HG03520 (cell line): ENCODE measurements around the gene MAPK11.

Experiments used
- ATAC-seq: cut with Tn5 transposase; IDR thresholded peaks from one replicate; pipeline ENCODE4 v1.9.1; 2021; ENCODE audit warnings: mild to moderate bottlenecking, moderate library complexity; ENCODE audit not compliant: unreplicated experiment

MAPK11 gene

DNA sequence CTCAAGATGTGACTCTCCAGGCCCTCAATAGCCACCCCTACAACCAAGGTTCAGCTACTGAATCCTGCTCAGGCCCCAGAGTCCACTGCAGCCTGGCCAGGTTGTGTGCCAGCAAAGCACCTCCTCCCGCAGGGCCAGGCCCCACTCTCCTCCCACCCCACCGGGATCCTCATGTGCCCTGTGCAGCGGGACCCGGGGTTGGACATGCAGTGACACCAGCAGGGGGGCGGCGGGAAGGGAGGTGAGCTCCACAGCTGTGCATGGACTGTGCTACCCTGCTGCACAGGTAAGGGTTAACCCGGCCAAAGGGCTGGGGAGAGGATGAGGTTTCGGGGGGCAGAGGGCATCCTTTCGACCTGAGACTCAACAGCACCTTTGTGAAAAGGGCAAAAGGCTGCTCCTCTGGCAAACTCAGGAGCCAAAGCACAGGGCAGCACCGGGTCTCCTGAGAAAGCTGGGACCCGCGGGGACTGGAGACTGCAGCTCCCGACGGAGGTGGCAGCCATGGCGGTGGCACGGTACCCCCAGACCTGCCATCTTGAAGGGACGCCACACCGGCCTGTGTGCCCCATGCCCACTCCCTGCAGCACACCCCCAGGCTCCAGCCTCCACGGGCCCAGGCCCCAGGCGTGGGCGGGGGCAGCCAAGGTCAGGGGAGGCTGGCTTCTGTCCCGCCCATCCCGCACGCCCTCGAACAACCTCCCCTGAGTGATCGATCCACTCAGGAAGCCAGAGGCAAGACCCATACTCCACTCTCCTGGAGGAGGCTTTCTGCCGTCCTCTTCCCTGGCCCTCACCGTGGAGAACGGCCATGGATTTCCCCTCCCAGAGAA is 26.7 kb upstream of the MAPK11 start:
- ATAC-seq = no peak

DNA sequence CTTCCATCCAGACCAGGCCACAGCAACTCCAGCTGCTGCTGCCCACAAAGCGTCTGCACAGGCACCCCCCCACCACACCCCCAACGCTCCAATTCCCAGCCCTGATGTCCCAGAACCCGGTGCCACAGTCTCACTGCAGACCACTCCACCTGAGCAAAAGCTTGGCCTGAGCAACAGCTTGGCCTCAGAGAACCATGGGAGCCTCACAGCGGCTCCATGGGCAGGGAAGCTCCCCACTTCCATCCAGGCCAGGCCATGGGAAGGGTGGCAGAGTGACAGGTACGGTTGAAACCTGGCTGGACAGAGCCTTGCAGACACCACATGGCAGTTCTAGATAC is 24.1 kb upstream of the MAPK11 start:
- ATAC-seq = no peak

DNA sequence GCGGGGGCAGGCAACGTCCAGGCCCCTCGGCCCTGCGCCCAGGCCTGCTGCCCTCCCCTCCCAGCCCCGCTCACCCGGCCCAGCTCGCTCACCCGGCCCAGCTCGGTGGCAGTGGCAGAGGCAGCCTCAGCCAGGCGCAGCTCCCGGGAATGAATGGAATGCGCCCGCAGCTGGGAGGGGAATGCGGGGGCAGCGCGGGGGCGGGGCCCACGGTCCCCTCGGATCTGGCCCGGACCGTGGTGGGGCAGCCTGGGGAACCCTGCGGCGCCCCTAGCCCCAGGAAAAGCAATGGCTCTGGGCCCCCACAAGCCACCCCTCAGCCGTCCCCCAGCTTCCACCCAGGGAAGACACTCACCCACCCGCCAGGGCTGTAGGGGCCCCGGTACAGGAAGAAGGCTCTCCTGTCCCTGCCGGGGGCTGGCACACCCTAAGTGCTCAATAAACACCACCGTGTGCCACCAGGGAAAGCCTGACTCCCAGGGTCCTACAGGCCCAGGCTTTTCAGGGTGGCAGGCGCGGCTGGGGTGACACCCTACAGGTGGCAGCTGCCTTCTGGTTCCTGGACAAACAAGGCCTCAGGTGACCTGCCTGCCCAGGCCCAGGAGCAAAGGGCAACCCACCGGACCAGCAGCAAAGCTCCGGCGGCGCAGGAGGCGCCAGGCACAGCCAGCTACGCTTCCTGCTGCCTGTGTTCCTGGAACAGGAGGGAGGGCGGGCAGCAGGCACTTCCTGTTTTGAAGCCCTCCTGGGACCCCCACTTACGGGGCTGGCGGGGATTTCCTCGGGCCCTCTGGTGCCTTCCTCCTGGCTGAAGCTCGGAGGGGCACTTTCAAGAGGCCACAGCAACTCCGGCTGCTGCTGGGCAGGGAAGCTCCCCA is 23.5 kb upstream of the MAPK11 start:
- ATAC-seq = no peak

DNA sequence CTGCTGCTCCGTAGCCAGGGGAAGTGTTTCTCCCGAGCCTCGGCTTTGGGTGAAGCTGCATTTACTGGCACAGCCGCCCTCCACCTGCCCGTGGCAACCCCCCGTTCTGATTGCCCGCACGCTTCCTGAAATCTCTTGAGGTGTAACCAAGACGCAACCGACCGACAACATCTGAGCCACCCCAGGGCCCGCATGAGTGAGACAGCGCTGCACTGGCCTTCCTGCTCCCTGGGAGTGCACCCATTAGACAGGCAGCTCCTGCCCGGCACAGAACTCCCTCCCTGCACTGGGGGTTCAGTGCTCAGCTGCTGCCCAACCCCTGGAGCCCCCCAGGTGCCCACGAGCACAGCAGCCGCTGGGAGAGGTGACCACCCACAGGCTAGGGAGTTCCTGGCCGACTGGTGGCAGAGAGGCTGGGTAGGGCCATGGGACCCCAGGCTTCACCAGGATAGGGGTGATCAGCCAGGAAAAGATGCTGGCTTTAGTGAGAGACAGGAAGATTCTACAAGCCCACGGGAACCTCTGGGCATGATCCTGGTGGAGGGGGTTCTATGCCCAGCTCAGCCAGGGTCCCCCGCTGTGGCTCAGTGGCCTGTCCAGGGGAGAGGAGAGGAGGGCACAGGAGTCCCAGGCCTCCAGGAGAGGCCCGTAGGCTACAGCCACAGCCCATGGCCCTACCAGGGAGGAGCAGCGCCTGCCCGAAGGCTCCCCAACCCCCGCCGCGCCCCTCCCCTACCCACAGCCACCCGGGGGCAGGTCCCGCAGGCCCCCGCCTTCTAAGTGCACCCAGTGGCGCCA is 22.7 kb upstream of the MAPK11 start:
- no peak for ATAC-seq

DNA sequence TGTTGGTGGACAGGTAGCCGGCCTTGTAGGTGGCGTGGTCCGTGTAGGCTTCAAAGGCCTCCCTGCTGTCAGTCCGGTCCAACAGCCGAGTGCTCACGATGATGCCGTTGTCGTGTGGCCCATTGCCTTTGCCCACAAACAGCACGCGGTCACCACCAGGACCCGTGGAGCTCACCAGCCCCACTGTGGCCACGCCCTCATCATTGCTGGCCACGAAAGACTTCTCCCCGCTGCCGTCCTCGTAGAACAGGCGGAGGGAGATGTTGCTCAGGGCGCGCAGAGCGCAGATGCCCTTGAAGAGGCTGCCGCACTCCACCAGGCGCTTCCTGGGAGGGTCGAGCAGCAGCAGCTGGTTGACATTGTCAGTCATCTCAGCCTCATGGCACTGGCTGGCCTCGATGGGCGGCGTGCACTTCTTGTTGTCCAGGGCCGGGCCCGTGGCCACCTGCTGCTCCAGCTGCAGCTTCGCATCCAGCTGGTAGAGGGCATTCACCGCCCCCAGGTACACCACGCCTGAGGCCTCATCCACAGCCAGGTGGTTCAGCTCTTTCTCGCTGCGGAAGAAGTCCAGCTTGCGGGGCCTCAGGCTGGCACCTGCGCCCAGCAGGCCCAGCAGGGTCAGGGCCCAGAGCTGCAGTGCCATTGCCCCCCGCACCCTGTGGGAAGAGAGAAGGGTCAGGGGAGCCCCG is 19.9 kb upstream of the MAPK11 start:
- ATAC-seq = no peak

DNA sequence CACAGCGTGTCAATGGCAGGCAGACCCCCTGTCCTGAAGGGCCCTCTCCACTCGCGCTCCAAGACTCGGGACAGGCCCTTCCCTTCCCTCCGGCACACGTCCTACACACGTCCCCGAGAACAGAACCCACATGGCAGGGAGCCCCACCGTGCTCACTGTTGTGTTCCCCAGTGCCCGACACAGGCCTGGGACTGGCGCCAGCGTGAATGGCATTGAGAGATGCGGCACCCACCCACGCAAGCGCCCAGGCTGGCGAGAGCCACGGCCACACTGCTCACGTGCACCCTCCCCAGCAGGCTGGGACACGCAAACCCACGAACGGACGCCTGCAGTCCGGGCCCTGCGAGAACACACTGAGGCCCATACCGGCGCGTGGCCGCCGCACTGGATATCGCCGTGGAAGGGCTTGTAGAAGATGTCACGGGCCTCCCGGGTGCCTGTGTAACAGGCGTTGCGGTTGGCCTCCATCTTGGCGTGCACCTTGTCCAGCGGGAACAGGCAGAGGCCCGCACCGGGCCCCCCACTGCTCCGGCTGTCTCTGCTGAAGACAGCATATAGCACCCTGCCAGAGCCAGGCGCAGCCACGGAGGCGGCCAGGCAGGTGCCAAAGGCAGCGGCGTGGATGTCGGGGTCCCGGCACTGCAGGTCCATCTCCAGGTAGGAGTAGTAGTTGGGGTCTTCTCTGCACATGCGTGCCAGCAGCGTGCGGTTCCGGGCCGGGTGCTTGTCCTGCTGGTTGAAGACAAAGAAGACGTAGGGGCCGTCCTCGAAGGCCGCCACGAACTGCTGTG is 19.2 kb upstream of the MAPK11 start:
- ATAC-seq = no peak

DNA sequence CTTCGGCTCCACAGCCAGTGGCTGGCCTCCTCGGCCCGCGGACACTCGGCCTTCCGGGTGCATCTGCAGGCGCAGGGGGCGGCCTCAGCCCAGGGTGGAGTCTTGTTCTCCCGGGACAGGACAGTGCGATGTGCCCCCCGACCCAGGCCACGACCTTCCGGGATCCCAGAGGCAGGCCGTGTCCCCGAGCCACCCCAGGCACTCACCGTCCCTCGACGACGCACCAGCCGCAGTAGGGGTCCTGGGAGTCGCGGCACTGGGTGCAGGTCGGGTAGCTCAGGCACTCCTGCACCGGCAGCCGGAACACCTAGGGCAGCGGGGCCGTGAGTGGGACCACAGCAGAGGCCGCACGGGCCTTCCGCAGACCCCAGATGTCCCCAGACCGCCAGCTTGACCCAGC is 17.6 kb upstream of the MAPK11 start:
- ATAC-seq = no peak

DNA sequence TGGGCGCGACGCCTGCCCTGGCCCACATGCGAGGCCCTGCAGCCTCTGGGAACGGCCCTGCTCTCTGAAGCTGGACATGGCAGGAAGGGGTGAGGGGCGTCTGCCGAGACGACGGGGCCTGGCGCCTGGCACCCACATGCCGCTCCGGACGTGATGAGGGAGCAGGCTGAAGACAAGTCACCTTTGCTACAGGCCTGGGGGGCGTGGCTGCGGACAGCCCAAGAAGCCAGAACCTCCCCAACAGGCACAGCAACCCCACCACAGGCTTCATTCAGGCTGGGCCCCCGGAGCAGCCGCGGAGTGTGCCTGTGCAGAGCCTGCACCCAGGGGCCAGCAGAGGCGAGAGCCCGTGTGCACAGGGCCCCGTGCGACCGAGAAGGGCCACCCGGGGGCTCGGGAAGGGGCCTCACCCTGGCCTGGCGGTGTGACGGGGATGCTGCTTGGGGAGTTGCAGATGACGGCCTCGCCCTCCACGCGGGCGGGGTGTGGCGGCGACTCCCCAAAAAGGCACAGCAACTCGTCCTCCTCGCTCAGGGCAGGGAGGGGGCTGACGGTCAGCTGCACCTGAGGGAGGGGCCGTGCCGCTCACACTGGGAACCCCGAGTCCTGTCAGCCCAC is 16.6 kb upstream of the MAPK11 start:
- no peak for ATAC-seq

DNA sequence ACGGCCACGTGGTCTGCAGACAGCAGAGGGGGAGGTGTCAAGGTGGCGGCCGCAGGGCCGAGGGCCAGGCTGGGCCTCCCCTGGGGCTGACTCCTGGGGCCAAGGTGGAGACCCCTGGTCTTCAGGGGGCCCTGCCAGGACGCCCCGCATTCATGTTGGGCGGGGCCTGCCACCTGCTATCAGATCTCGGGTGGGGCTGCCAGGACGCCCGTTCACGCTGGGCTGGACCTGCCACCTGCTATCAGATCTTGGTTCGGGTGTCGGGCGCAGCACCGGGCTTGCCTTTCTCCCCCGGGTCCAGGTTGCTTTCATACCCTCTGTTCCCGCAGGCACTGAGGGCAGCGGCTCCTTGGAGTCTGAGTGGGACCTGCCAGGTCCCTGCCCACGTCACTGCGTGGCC is 16.1 kb upstream of the MAPK11 start:
- ATAC-seq = no peak

DNA sequence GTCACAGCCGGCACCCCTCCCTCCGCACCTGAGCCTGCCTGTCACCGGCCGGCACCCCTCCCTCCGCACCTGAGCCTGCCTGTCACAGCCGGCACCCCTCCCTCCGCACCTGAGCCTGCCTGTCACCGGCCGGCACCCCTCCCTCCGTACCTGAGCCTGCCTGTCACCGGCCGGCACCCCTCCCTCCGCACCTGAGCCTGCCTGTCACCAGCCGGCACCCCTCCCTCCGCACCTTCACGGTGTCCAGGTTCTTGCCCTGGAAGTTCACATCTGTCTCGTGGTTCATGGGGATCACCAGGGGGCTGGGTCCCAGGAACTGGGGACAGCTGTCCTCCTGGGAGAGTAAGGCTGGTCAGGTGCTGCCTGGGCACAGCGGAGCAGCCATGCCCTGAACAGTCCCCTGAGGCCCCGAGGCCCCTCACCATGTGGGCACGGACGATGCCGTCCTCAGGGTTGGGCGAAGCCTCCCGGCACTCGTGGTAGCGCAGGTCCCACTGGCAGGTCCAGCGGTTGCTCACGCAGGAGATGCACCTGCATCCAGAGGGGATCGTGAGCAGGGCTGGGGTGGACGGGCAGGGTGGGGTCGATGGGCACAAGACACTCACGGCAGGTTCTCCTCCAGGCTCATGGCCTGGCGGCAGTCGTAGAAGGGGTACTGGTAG is 15.5 kb upstream of the MAPK11 start:
- no peak for ATAC-seq

DNA sequence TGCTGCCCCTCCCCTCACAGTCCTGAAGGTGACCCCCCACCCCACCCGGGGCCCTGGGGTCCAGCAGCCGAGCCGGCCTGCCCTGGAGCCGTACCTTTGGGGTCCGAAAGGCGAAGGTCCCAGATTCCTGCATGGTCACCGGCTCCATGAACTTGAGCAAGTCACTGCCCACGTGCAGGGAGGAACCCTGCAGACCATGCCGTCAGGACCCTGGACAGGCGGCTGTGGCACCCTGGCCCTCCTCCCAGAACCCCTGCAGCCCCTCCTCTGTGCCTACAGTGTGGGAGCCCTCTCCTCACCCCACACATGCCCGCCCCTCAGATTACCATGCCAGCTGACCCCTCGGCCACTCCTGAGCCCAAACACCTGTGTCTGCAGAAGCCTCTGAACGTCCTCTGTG is 14.3 kb upstream of the MAPK11 start:
- no peak for ATAC-seq

DNA sequence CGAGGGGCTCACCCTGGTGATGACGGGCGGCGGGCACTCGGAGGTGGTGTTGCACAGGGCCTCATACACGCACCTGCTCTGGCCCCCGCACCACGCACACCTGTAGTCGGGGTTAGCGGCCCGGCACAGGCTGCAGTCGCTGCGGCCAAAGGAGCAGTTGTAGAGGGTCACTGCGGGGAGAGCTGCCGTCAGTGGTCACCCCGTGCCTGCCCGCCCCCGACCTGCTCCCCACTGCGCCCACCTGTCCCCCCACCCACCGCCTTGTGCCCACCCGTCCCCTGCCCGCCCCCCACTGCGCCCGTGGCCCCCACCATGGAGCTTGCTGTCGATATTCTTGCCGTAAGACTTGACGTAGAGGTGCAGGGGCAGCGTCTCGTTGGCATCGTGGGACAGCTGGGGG is 13.6 kb upstream of the MAPK11 start:
- no peak for ATAC-seq

DNA sequence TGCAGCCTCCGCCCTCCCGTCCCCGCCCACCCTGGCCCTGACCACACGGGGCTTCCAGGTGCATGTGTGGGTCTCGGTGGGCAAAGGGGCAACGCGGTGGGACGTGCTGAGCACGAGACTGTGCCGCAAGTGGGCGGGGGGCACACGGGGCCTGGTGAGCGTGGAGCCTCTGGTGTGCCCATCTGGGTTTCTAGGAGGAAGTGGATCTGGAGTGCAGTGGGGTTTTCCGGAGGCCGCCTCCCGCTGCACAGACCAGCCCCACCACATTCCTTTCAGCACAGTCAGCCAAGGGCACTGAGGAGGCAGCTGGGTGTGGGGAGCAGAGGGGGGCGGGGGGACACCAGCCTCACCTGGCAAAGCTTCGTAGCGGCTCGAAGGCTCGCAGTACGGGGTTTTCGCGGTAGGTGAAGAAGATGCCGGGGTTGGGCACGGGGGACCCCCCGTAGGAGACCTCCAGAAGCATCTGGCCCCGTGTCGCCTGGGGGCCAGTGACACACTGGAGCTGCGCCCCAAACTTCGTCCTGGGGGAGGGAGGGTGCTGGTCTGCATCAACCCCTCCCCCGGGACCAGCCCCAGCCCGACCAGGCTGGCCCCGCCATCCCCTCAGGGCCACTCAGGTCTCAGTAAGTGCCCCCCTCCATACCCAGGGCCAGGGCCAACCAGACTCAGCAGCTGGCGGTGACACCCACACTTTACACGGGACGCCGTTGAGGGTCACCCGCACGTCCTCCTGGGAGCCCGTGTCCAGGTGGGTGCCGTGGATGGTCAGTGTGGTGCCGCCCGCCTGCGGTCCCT is 12.4 kb upstream of the MAPK11 start:
- no peak for ATAC-seq

DNA sequence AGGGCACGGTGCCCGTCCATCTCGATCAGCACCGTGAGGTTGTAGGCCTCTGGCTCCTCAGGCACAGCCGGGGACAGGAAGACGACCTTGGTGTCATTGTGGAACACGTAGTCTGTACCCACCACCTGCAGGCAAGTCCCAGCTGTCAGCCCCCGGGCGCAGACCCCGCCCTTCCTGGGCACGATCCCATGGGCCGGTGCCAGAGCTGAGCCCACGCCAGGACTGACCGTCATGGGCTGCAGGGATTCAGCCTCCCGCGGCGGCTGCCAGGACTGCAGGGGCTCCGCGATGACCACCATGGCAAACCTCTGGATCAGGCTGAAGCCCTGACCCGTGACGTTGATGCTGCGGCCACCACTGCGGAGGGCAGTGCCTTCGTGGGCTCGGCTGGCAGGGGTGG is 11.8 kb upstream of the MAPK11 start:
- ATAC-seq = no peak

DNA sequence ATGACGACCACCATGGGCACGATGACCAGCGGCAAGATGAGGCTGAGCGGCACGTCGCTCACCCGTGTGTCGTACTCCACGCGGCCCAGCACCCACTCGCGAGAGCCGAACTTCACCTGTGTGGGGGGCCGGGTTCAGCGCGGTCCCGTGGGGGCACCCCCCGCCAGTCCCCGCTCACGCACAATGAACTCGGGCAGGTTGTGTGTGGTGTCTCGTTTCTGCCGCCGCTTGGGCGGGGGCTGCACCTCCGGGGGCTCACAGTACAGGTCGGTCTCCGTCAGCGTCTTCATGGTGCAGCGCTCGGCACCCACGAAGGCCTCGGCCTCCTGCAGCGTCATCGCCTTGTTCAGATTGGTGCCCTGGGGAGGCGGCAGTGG is 11.2 kb upstream of the MAPK11 start:
- ATAC-seq = no peak

DNA sequence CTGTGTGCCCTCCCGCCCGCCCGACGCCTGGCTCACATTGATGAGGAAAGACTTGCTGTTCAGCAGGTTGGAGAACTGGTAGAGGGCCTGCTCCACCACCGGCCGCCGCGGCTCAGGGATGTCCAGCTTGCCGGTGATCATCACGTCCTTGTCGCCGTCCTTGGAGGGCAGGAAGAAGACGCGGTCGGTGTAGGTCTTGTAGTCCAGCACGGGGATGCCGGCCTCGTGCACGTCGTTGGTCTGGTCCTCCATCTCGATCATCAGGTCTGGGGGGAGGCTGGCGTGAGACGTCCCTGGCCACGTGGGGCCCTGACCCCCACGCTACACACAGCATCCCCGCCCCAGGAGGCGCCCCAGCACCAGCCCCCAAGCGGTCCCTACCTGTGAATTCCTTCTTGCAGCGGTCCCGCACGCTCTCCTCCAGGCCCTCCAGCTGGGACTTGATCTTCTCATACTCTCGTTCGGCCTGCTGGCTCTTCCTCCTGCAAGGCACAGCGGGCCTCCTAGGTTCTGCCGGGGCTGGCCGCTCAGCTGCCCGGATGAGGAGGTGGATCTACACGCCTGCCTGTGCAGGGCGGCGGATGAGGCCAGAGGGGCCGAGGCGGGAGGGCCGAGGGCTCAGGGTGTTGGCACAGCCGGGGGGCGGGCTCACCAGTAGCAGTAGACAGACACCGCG is 10.7 kb upstream of the MAPK11 start:
- no peak for ATAC-seq

DNA sequence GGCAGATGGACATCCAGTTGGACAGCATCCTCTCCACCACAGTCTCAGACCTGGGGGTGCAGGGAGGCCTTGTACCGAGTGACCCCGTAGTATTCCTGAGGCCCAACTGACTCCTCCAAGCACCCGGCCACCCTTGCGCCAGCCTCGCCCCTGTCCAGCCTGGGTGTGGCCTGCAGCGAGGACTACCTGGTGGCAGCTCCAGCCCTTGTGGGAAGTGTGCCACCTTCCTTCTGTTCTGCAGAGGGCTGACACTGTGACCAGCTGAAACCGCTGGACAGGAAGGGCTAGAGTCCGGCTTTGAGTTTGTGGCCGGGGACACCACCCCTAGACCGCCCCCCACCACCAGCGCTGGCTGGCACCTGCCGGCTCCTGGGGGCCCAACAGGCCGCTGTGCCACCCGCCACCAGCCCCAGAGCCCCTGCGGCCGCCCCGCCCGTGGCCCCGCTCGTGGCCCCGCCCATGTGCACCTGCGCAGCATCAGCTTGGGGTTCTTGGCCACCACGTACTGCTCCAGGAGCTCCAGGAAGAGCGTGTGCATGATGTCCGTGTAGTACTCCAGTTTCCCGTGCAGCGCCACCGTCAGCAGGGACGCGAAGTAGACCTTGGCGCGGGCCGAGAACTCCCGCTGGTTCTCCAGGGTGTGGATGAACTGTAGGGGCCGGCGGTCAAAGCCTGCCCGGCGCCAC is 10.0 kb upstream of the MAPK11 start:
- ATAC-seq = no peak
